HG03442 (cell line): ENCODE results near the gene PNPLA7.
"Not testable (repeated sequence)": the region's sequence is repeated elsewhere in the genome, so short reads cannot be mapped to it uniquely, and the experiment has no call there.

ENCODE experiments used
- ATAC-seq: cut with Tn5 transposase; IDR thresholded peaks from one replicate; pipeline ENCODE4 v1.9.1; 2021; ENCODE audit warnings: mild to moderate bottlenecking, moderate library complexity; ENCODE audit not compliant: unreplicated experiment

Gene PNPLA7

GRCh38 chr9:137543237-137543963 lies 6.8 kb downstream of the PNPLA7 start:
- no peak for ATAC-seq

- ATAC-seq: no peak
Measured at GRCh38 chr9:137542486-137542885, 7.7 kb downstream of the PNPLA7 start.

GRCh38 chr9:137540536-137540935 lies 9.7 kb downstream of the PNPLA7 start:
- ATAC-seq: no peak

DNA sequence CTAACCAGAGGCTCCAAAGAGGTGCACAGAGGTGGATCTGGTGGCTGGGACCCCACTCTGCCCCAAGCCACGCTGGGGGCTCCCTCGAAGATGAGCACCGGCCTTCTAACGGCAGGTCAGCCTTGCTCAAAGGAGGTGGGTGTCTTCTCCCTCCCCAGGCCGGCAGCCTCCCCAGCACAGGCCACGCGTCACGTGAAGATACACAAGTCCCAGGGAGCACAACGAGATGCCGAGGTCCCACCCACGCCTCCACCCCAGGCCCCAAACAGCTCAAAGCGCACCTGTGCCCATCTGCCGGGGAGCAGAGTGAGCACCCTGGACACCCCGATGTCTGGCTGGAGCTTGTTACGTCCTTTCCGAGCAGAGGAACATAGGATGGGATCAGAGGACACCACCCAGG lies 12.1 kb downstream of the PNPLA7 start:
- no peak for ATAC-seq

DNA sequence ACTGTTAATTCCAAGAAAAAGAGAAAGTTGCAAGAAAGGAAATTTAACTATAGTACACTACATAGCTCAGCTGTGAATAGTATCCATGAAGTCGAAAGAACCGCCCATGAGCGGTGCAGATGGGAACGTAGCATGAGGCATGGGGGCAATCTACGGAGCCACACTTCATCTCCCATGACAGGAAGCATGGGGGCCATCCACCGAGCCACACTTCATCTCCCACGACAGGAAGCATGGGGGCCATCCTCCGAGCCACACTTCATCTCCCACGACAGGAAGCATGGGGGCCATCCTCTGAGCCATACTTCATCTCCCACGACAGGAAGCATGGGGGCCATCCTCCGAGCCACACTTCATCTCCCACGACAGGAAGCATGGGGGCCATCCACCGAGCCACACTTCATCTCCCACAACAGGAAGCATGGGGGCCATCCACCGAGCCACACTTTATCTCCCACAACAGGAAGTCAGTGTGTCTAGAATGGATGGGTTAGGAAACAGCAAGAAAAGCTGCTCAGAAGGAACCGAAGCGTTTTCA lies 13.5 kb downstream of the PNPLA7 start:
- not testable (repeated sequence) for ATAC-seq

DNA sequence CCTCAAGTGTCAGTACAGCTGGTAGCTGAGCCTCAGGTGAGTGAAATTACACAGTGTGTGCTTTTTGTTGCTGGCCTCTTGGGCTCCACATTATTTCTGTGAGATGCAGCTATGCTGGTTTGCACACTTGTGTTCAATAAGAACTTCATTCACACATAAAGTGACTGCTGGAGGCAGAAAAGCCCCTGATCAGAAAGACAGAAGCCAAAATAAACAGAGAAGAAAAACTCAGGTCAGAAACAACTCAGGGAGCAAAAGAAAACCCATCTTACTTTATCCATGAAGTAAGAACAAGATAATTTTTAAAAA lies 15.1 kb downstream of the PNPLA7 start:
- ATAC-seq: no peak

DNA sequence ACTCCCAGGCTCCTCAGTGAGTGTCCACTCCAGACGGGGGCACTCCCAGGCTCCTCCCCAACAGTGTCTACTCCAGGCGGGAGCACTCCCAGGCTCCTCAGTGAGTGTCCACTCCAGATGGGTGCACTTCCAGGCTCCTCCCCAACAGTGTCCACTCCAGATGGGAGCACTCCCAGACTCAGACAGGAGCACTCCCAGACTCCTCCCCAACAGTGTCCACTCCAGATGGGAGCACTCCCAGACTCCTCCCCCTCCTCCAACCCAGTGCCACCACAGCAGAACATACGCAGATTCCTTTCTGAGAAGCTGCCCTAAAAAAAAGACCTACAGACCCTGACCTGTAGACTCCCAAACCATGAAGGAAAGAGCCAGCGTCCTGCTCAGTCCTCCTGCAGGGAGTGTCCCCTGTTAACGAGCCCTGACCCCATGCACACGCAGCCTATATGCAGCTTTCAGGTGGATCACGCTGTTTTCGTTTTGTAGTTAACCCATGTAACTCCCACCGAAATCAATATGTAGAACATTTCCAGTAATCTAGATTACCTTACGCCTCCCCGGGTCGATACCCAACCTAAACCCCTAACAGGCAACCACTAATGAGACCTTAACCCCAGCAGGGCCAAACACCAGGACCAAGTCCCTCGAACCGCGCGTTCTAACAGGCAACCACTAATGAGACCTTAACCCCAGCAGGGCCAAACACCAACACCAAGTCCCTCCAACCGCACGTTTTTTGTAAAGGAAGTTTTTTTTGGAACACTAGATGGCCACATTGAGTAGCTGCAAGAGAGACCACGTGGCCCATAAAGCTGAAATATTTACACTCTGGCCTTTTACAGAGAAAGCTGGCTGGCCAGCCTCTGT lies 15.7 kb downstream of the PNPLA7 start:
- no peak for ATAC-seq

DNA sequence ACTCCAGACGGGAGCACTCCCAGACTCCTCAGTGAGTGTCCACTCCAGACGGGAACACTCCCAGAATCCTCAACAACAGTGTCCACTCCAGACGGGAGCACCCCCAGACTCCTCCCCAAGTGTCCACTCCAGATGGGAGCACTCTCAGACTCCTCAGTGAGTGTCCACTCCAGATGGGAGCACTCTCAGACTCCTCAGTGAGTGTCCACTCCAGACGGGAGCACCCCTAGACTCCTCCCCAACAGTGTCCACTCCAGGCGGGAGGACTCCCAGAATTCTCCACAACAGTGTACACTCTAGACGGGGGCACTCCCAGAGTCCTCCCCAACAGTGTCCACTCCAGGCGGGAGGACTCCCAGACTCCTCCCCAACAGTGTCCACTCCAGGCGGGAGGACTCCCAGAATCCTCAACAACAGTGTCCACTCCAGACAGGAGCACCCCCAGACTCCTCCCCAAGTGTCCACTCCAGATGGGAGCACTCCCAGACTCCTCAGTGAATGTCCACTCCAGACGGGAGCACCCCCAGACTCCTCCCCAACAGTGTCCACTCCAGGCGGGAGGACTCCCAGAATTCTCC lies 17.2 kb downstream of the PNPLA7 start:
- ATAC-seq: not testable (repeated sequence)

DNA sequence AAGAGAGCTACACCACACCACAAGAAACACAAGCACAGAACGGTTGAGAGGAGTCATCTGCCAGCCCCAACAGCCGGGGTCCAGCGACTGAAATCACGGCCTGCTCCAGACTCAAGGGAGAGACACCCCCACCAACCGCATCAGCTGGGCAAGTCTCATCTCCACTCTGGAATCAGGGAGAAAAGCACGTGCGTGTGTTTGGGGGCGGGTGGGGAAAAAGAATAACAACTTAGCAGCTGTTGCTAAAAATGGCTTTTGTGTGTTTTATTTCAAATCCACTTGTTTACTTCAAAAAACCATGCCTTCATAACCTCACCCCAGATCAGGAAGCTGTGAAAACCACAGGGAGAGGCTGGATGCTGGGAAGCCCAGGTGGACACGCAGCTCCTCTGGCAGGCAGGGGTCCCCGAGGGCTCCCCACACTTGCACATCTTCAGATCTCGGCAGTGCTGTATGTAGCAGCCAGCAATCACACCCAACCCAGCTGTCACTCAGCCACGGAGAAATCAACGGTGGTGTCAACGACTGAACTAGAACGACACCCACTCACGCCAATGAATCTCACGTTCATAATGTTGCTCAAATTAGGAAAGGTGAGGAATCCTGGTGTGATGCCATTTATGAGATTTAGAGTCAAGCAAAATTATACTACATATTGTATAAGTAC lies 19.0 kb downstream of the PNPLA7 start:
- no peak for ATAC-seq

- no peak for ATAC-seq
Measured at GRCh38 chr9:137530331-137530730, 19.9 kb downstream of the PNPLA7 start.

DNA sequence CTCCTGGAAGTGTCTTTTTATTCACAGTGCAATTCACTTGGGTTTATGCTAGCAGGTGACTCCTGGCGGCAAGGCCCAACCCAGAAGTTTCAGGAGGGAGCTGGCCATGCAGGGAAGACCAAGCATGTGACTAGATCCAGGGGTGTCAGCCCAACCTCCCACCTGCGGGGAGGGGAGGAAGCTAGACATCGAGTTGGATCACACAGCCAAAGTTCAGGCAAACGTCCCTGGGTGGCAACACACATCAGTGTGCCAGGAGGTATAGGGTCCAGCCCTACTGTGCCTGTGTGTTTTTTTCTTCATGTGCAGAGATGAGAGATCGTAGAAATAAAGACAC lies 25.3 kb downstream of the PNPLA7 start:
- no peak for ATAC-seq

DNA sequence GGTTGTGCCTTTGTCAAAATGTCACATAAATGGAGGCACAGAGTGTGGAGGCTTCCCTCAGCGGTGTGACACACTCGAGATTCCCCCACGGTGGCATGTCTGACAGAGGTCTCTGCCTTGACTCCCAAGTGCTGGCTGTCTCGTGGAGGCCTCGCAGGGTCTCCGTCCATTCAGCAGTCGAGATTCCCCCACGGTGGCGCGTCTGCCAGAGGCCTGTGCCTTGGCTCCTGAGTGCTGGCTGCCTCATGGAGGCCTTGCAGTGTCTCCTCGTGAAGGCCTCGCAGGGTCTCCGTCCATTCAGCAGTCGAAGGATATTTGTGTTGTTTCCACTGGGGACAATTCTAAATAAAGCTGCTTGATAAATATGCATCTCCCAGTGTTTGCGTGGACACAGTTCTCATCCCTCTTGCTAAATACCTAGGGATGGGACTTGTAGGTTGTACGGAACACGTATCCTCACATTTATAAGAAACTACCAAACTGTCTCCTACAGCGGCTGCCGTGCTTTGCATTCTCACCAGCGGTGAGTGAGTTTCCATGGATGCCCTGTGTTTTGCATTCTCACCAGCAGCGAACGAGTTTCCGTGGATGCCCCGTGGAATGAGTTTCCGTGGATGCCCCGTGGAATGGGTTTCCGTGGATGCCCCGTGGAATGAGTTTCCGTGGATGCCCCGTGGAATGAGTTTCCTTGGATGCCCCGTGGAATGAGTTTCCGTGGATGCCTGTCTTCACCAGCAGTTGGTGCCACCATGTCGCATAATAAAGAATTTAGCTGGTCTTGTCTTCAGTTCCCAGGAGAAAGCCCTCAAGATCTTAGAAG lies 25.8 kb downstream of the PNPLA7 start:
- ATAC-seq: no peak

DNA sequence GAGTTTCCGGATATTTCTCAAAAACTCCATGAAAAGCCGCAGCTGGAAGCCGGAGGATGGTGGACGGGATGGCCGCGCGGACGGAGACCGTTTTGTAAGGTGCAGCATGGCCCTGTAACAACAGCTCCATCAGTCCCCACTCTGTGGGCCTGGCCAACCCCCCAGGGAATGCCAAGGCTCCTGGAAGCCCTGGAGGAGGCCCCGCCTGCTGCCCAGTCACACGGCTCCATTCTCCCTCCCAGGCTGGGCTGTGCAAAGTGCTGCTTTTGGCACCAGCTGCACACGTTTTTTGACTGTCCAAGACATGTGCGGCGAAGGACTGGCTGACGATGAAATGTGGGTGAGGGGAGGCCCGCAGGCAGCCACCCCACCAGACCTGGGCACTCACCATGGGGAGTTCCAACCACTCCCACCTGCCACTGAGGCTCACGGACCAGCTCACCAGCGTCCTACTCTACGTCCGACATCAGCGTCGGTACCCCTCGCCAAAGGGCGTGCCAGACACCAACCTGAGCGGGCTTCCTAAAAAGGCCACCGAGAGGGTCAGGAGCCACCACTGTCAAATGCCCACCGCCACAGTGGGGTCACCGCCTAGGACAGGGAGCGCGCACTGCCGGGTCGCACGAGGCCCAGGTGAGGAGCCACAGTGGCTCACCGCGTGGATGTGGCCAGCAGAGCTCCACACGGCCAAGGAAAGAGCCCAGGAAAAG lies 27.3 kb downstream of the PNPLA7 start:
- ATAC-seq: no peak

DNA sequence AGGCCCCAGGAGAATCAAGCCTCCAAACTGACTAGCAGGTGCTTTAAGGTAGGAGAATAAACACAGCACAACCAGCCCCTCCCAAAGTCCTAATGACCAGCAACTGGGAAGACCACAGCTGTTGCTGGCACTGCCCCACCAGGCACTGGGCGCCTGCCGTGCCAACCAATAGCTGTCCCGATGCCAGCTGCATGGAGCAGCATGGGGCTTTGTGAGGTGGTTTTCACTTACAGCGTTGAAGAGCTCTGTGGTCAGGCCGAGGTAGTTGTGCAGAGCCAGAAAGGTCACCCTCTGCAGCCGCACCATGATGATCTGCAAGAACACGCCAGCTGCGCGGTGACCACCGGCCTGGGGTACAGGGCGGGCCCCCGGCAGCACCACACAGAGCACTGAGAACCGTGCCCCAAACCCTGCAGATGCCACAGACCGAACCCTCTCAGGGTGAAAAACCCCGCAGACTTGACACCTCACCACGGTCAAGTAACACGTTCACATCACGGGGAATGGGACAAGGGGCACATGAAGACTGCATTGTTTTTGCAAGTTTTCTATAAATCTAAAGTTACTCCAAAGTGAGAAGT lies 28.7 kb downstream of the PNPLA7 start:
- no peak for ATAC-seq

GRCh38 chr9:137520614-137521404 lies 29.4 kb downstream of the PNPLA7 start:
- no peak for ATAC-seq

- ATAC-seq: no peak
Measured at GRCh38 chr9:137519553-137519952, 30.6 kb downstream of the PNPLA7 start.

GRCh38 chr9:137518661-137519459 lies 31.3 kb downstream of the PNPLA7 start:
- not testable (repeated sequence) for ATAC-seq
